Kidney (tissue), 14 donors: ENCODE results near the gene PPP1R3G. TPM values are rescaled to one million over a fixed set of nuclear protein-coding genes. Genes with fewer than 3 reads are reported as not detected.
A peak's percentile ranks its signal among the peaks of the same experiment; 100 is the strongest.

Experiments
- DNase-seq, 5 donors: peaks; one replicate each; pipeline ENCODE4 v3.0.0-alpha.2; 2013 to 2020
- FAIRE-seq: peaks from 2 replicates; lab custom pipeline; 2012; peaks lifted over from hg19 to GRCh38; lab: Jason Lieb, UNC
- H3K27ac ChIP-seq, 2 donors: one replicate each; pipeline ENCODE4 v1.7.0; 2013; ENCODE audit warnings: low read depth in 2 of 2, low read length in 2 of 2, inconsistent platforms in 1 of 2
- H3K27me3 ChIP-seq: one replicate; pipeline ENCODE4 v1.7.1; 2013; ENCODE audit warnings: low read length, inconsistent platforms; ENCODE audit not compliant: control insufficient read depth, insufficient read depth
- H3K36me3 ChIP-seq, 3 donors: one replicate each; pipeline versions ENCODE4 v1.7.0 to v1.7.1; 2013; ENCODE audit warnings: low read length in 3 of 3, control low read depth in 1 of 3, inconsistent platforms in 1 of 3; ENCODE audit not compliant: insufficient read depth in 3 of 3, control insufficient read depth in 2 of 3
- H3K4me1 ChIP-seq, 3 donors: one replicate each; pipeline versions ENCODE4 v1.7.0 to v1.7.1; 2013; ENCODE audit warnings: low read length in 3 of 3, inconsistent platforms in 1 of 3, low read depth in 1 of 3; ENCODE audit not compliant: control insufficient read depth in 2 of 3, insufficient read depth in 2 of 3
- H3K4me3 ChIP-seq, 3 donors: one replicate each; pipeline versions ENCODE4 v1.7.0 to v1.8.1; 2013; ENCODE audit warnings: low read length in 3 of 3, control low read depth in 1 of 3, inconsistent platforms in 1 of 3
- H3K9ac ChIP-seq, 3 donors: one replicate each; pipeline versions ENCODE4 v1.7.0 to v1.7.1; 2013; ENCODE audit warnings: low read length in 3 of 3, control low read depth in 1 of 3, inconsistent platforms in 1 of 3
- H3K9me3 ChIP-seq, 3 donors: one replicate each; pipeline versions ENCODE4 v1.7.0 to v1.7.1; 2013; ENCODE audit warnings: low read length in 3 of 3, control low read depth in 1 of 3, inconsistent platforms in 1 of 3; ENCODE audit not compliant: control insufficient read depth in 2 of 3, insufficient read depth in 1 of 3
- CTCF ChIP-seq: IDR thresholded peaks from 3 replicates; pipeline ENCODE4 v1.5.1; 2012; ENCODE audit warnings: mild to moderate bottlenecking, moderate library complexity, borderline replicate concordance; ENCODE audit not compliant: insufficient read depth; ENCODE audit errors: extremely low read depth
- intact Hi-C: fragments of 100-400 bp; cut with DNase I; formaldehyde crosslinking; loops from one replicate; pipeline ENCODE4 v1.11.1; 2022
- polyA plus RNA-seq: library from polyadenylated mRNA; stranded (reverse); fragments of 350-450 nt; fragmentation: Illumina TruSeq; extraction: RNeasy Lipid Tissue Mini Kit (QIAGEN cat#74804); gene quantifications from one replicate; pipeline ENCODE4 v1.2.3, GENCODE V29; 2014; ENCODE audit warnings: low read depth, low replicate concordance; ENCODE audit not compliant: insufficient read depth
- total RNA-seq: library from RNA; stranded (reverse); fragmentation: NEBNext Ultra II Directional; extraction: Animal tissue kit (Norgen Biotek cat#: 25700); gene quantifications from one replicate; pipeline ENCODE4 v1.2.1, GENCODE V29; 2021
- donor health status: control.
- donor health status: control.
- donor health status: control.
- donor health status: control.
- donor health status: control.
- donor health status: DM: yes; HTN: yes; CAD: no.
- donor health status: Normal renal cell carcinoma (clear cell type).

PPP1R3G gene
- total and polyA plus RNA-seq, 2 donors from 2014 or later: 0.49 to 1.9 TPM

GRCh38 chr6:5042436-5042835, 42.7 kb upstream of the PPP1R3G start:
- TF ChIP-seq CTCF: no peak
- Histone ChIP-seq H3K9me3 (no peaks in the 10 kb centered on the region), H3K27ac (no peak overlapping the region), H3K4me3 (no peak overlapping the region), H3K27me3 (no peaks in the 10 kb centered on the region), H3K4me1 (no peaks in the 10 kb centered on the region), H3K9ac (no peak overlapping the region), H3K36me3 (no peaks in the 10 kb centered on the region)
- no peak for FAIRE-seq
- intact Hi-C loops: no loop called here
- DNase-seq: no peak

- no peaks in the 10 kb centered on the region for H3K4me1 ChIP-seq
- H3K27ac ChIP-seq: no peak overlapping the region
- no peak overlapping the region for H3K4me3 ChIP-seq
- DNase-seq (no peak), FAIRE-seq (no peak)
- H3K9me3 ChIP-seq: no peaks in the 10 kb centered on the region
- H3K27me3 ChIP-seq: no peaks in the 10 kb centered on the region
- no peak for TF ChIP-seq CTCF
- no peak overlapping the region for H3K9ac ChIP-seq
- intact Hi-C loops: no loop called here
- no peaks in the 10 kb centered on the region for H3K36me3 ChIP-seq
Observed at GRCh38 chr6:5044866-5045265, 40.3 kb upstream of the PPP1R3G start.

GRCh38 chr6:5045416-5045815, 39.7 kb upstream of the PPP1R3G start:
- Histone ChIP-seq H3K4me3 (no peak overlapping the region), H3K9ac (no peak overlapping the region), H3K27me3 (no peaks in the 10 kb centered on the region), H3K9me3 (no peaks in the 10 kb centered on the region), H3K4me1 (no peaks in the 10 kb centered on the region), H3K27ac (no peak overlapping the region), H3K36me3 (no peaks in the 10 kb centered on the region)
- DNase-seq: no peak
- intact Hi-C loops: no loop called here
- FAIRE-seq: no peak
- TF ChIP-seq CTCF: no peak

GRCh38 chr6:5046430-5046829, 38.7 kb upstream of the PPP1R3G start:
- H3K9ac ChIP-seq: no peak overlapping the region

More at GRCh38 chr6:5046430-5046829, 38.7 kb upstream of the PPP1R3G start:
- Histone ChIP-seq H3K9me3 (peaks cover 0 to 9% (median 6%) of the 10 kb centered on the region in 3 donors), H3K27me3 (no peaks in the 10 kb centered on the region), H3K36me3 (no peaks in the 10 kb centered on the region), H3K27ac (no peak overlapping the region), H3K4me1 (no peaks in the 10 kb centered on the region), H3K4me3 (no peak overlapping the region)
- no peak for TF ChIP-seq CTCF
- DNase-seq (peak in 3 of 5 donors; percentile 48 to 65 (median 52)), FAIRE-seq (no peak)
- intact Hi-C loops: no loop called here
